SJCRH30 (cell line): ENCODE results near the gene HIGD1A. TPM values are rescaled to one million over a fixed set of nuclear protein-coding genes. Genes with fewer than 3 reads are reported as not detected.

Experiments used
- DNase-seq, 2 experiments: peaks; one replicate each; pipeline ENCODE4 v3.0.0-alpha.2; 2015 to 2020
- H3K27ac ChIP-seq: fragments of 250-450 bp; sonication (Bioruptor Pico); 2 replicates; pipeline ENCODE4 v1.5.1; 2020; ENCODE audit warnings: mild to moderate bottlenecking, moderate library complexity
- H3K27me3 ChIP-seq: fragments of 250-450 bp; sonication (Bioruptor Pico); 2 replicates; pipeline ENCODE4 v1.5.1; 2020; ENCODE audit warnings: mild to moderate bottlenecking, moderate library complexity
- H3K36me3 ChIP-seq: fragments of 250-450 bp; sonication (Bioruptor Pico); 2 replicates; pipeline ENCODE4 v1.5.1; 2020; ENCODE audit warnings: mild to moderate bottlenecking, moderate library complexity
- H3K4me1 ChIP-seq: fragments of 250-450 bp; sonication (Bioruptor Pico); 2 replicates; pipeline ENCODE4 v1.5.1; 2020; ENCODE audit warnings: mild to moderate bottlenecking, moderate library complexity
- H3K4me3 ChIP-seq: fragments of 250-450 bp; sonication (Bioruptor Pico); 2 replicates; pipeline ENCODE4 v1.5.1; 2020; ENCODE audit warnings: mild to moderate bottlenecking, moderate library complexity
- H3K9me3 ChIP-seq: fragments of 250-450 bp; sonication (Bioruptor Pico); replicated peaks from 2 replicates; pipeline ENCODE4 v1.5.1; 2020; ENCODE audit warnings: mild to moderate bottlenecking, moderate library complexity
- total RNA-seq: library from RNA; depleted of rRNA; stranded (reverse); fragments of >200 nt; shearing (Covaris generic); gene quantifications from 2 replicates; pipeline ENCODE4 v1.2.3, GENCODE V29; 2014; rRNA removed

Gene HIGD1A
- total RNA-seq: 155 and 171 TPM in 2 replicates

GRCh38 chr3:42804106-42804830 lies at the start of gene HIGD1A:
TSS of gene HIGD1A (minus strand) at chr3:42804490. CDS start at chr3:42794253, 10,237 bp downstream.
- Histone ChIP-seq H3K27me3 (no peaks in the 10 kb centered on the region), H3K36me3 (no peaks in the 10 kb centered on the region), H3K4me1 (peaks cover 6% of the 10 kb centered on the region), H3K27ac (peak within 1 kb of the TSS; percentile 71), H3K4me3 (peak within 1 kb of the TSS; percentile 78), H3K9me3 (no peaks in the 10 kb centered on the region)
- DNase-seq: peak; percentile 90

GRCh38 chr3:42853739-42854302 lies 49.5 kb upstream of the HIGD1A start:
- H3K4me1 ChIP-seq: no peaks in the 10 kb centered on the region
- H3K4me3 ChIP-seq: no peak overlapping the region
- no peaks in the 10 kb centered on the region for H3K27me3 ChIP-seq
- no peaks in the 10 kb centered on the region for H3K9me3 ChIP-seq
- H3K27ac ChIP-seq: no peak overlapping the region
- DNase-seq: peak in 1 of 2 experiments; percentile 19
- no peaks in the 10 kb centered on the region for H3K36me3 ChIP-seq

GRCh38 chr3:42853056-42853455 lies 48.8 kb upstream of the HIGD1A start:
- no peak overlapping the region for H3K4me3 ChIP-seq
- no peaks in the 10 kb centered on the region for H3K4me1 ChIP-seq
- no peak for DNase-seq
- no peaks in the 10 kb centered on the region for H3K9me3 ChIP-seq
- no peaks in the 10 kb centered on the region for H3K27me3 ChIP-seq
- no peaks in the 10 kb centered on the region for H3K36me3 ChIP-seq
- no peak overlapping the region for H3K27ac ChIP-seq

GRCh38 chr3:42852441-42852840 lies 48.2 kb upstream of the HIGD1A start:
- no peak for DNase-seq
- H3K27ac ChIP-seq: no peak overlapping the region

GRCh38 chr3:42851228-42851834 lies 47.0 kb upstream of the HIGD1A start:
- no peak overlapping the region for H3K27ac ChIP-seq
- H3K4me1 ChIP-seq: no peaks in the 10 kb centered on the region
- H3K9me3 ChIP-seq: no peaks in the 10 kb centered on the region
- no peaks in the 10 kb centered on the region for H3K27me3 ChIP-seq
- no peak overlapping the region for H3K4me3 ChIP-seq
- H3K36me3 ChIP-seq: no peaks in the 10 kb centered on the region
- peak; percentile 36 to 52 for DNase-seq

More at GRCh38 chr3:42852441-42852840, 48.2 kb upstream of the HIGD1A start:
- no peaks in the 10 kb centered on the region for H3K9me3 ChIP-seq
- H3K36me3 ChIP-seq: no peaks in the 10 kb centered on the region
- no peak overlapping the region for H3K4me3 ChIP-seq
- no peaks in the 10 kb centered on the region for H3K27me3 ChIP-seq
- H3K4me1 ChIP-seq: no peaks in the 10 kb centered on the region

- Histone ChIP-seq H3K4me1 (no peaks in the 10 kb centered on the region), H3K4me3 (no peak overlapping the region), H3K27ac (no peak overlapping the region), H3K36me3 (no peaks in the 10 kb centered on the region), H3K27me3 (no peaks in the 10 kb centered on the region), H3K9me3 (no peaks in the 10 kb centered on the region)
- DNase-seq: no peak
Measured at GRCh38 chr3:42850263-42850662, 46.0 kb upstream of the HIGD1A start.

- Histone ChIP-seq H3K4me3 (no peak overlapping the region), H3K9me3 (no peaks in the 10 kb centered on the region), H3K4me1 (no peaks in the 10 kb centered on the region), H3K36me3 (no peaks in the 10 kb centered on the region), H3K27me3 (no peaks in the 10 kb centered on the region), H3K27ac (no peak overlapping the region)
- no peak for DNase-seq
Measured at GRCh38 chr3:42849017-42849416, 44.7 kb upstream of the HIGD1A start.

- H3K36me3 ChIP-seq: no peaks in the 10 kb centered on the region
Measured at GRCh38 chr3:42847731-42848130, 43.4 kb upstream of the HIGD1A start.

GRCh38 chr3:42846685-42847522 lies 42.6 kb upstream of the HIGD1A start:
- Histone ChIP-seq H3K27ac (no peak overlapping the region), H3K27me3 (no peaks in the 10 kb centered on the region), H3K9me3 (no peaks in the 10 kb centered on the region), H3K36me3 (no peaks in the 10 kb centered on the region), H3K4me1 (no peaks in the 10 kb centered on the region), H3K4me3 (no peak overlapping the region)
- DNase-seq: no peak

More at GRCh38 chr3:42847731-42848130, 43.4 kb upstream of the HIGD1A start:
- Histone ChIP-seq H3K4me3 (no peak overlapping the region), H3K4me1 (no peaks in the 10 kb centered on the region), H3K27ac (no peak overlapping the region), H3K9me3 (no peaks in the 10 kb centered on the region), H3K27me3 (no peaks in the 10 kb centered on the region)
- DNase-seq: no peak

- no peak for DNase-seq
- H3K27me3 ChIP-seq: no peaks in the 10 kb centered on the region
- H3K9me3 ChIP-seq: no peaks in the 10 kb centered on the region
- H3K36me3 ChIP-seq: no peaks in the 10 kb centered on the region
- H3K27ac ChIP-seq: no peak overlapping the region
- no peak overlapping the region for H3K4me3 ChIP-seq
- no peaks in the 10 kb centered on the region for H3K4me1 ChIP-seq
Measured at GRCh38 chr3:42844815-42845214, 40.5 kb upstream of the HIGD1A start.

GRCh38 chr3:42844412-42844713 lies 40.1 kb upstream of the HIGD1A start:
- Histone ChIP-seq H3K36me3 (no peaks in the 10 kb centered on the region), H3K27ac (no peak overlapping the region), H3K27me3 (no peaks in the 10 kb centered on the region), H3K4me1 (no peaks in the 10 kb centered on the region), H3K9me3 (no peaks in the 10 kb centered on the region), H3K4me3 (no peak overlapping the region)
- DNase-seq: no peak

- Histone ChIP-seq H3K27ac (no peak overlapping the region), H3K4me1 (no peaks in the 10 kb centered on the region)
- no peak for DNase-seq
Measured at GRCh38 chr3:42843713-42844411, 39.6 kb upstream of the HIGD1A start.

GRCh38 chr3:42841332-42841731 lies 37.0 kb upstream of the HIGD1A start:
- Histone ChIP-seq H3K27ac (no peak overlapping the region), H3K36me3 (no peaks in the 10 kb centered on the region), H3K4me1 (no peaks in the 10 kb centered on the region), H3K27me3 (no peaks in the 10 kb centered on the region), H3K4me3 (no peak overlapping the region), H3K9me3 (no peaks in the 10 kb centered on the region)
- no peak for DNase-seq

More at GRCh38 chr3:42843713-42844411, 39.6 kb upstream of the HIGD1A start:
- no peak overlapping the region for H3K4me3 ChIP-seq
- H3K9me3 ChIP-seq: no peaks in the 10 kb centered on the region
- no peaks in the 10 kb centered on the region for H3K27me3 ChIP-seq
- H3K36me3 ChIP-seq: no peaks in the 10 kb centered on the region

- no peaks in the 10 kb centered on the region for H3K9me3 ChIP-seq
- H3K27me3 ChIP-seq: no peaks in the 10 kb centered on the region
- H3K36me3 ChIP-seq: no peaks in the 10 kb centered on the region
- DNase-seq: peak in 1 of 2 experiments; percentile 46
- no peaks in the 10 kb centered on the region for H3K4me1 ChIP-seq
- H3K4me3 ChIP-seq: no peak overlapping the region
- no peak overlapping the region for H3K27ac ChIP-seq
Measured at GRCh38 chr3:42839616-42840015, 35.3 kb upstream of the HIGD1A start.
